Jurkat, Clone E6-1 (cell line): ENCODE measurements around the gene RCAN2.

Source experiments
- DNase-seq: peaks from one replicate; pipeline ENCODE4 v3.0.0-alpha.2; 2011; ENCODE audit warnings: low read depth, low spot score
- H3K4me3 ChIP-seq: 2 replicates; pipeline ENCODE4 v1.5.1; 2011; ENCODE audit warnings: mild to moderate bottlenecking, low read length, control low read depth, moderate library complexity

RCAN2 gene

GRCh38 chr6:46501136-46502089 lies 10.2 kb upstream of the RCAN2 start:
- DNase-seq: no peak

GRCh38 chr6:46500382-46500781 lies 9.1 kb upstream of the RCAN2 start:
- DNase-seq: no peak
- H3K4me3 ChIP-seq: no peak overlapping the region

More at GRCh38 chr6:46501136-46502089, 10.2 kb upstream of the RCAN2 start:
- no peak overlapping the region for H3K4me3 ChIP-seq

- DNase-seq: no peak
- no peak overlapping the region; the same call in 1 of the 2 replicates for H3K4me3 ChIP-seq
Observed at GRCh38 chr6:46491628-46492547, 639 bp upstream of the RCAN2 start.

DNA sequence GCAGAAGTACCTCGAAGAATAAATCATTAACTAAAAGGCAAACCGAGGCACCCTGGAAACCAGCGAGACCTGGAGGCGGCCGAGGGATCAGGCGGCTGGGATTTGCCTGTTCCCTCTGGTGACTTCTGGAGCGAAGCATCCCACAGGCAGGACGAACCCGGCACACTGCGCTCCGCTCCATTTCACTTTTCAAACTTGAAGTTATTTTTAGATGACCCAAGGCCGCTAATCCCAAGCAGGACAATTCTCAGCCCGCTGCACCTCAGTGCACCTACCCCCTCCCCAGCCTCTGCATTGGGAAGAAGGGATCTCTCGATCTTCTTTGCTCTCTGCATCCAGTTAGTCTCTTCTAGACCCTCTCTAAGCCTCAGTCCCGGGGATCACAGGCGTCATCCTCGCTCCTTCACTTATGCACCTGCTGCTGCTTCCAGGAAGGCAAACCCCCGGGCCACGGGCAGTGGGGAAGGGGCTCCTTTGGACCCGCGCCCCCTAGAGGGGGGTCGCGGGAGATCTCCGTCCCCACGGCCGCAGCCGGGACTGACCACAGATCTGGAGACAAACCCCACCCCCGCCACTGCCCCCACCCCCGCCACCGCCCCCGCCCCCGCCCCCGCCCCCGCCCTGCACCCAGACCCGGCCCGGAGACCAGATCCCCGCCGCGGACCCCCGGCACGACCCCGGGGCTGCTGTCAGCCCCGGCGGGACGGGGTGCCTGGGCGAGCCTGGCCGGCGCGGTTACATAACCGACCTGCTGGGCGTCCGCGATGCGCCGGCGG lies 636 bp downstream of the RCAN2 start:
- no peak overlapping the region for H3K4me3 ChIP-seq
- no peak for DNase-seq

DNA sequence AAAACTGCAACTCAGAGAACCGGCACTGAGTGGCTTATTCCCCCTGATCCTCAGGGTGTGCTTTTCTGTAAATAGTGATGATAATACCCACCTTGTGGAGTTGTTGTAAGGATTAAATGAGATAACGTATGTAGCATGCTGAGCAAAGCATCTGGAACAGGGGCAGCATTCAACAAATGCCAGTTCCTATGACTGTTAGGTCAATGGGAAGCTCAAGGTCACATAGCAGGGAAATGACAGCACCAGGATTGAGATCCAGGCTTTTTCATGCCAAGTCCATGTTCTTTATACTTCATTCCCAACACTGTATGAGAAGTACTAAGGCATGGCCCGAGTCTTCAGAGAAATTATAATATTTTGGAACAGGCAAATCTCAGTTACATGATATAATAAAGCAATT lies 5.1 kb downstream of the RCAN2 start:
- DNase-seq: no peak
- H3K4me3 ChIP-seq: no peak overlapping the region

- no peak overlapping the region for H3K4me3 ChIP-seq
- no peak for DNase-seq
Observed at GRCh38 chr6:46484081-46484820, 7.0 kb downstream of the RCAN2 start.

DNA sequence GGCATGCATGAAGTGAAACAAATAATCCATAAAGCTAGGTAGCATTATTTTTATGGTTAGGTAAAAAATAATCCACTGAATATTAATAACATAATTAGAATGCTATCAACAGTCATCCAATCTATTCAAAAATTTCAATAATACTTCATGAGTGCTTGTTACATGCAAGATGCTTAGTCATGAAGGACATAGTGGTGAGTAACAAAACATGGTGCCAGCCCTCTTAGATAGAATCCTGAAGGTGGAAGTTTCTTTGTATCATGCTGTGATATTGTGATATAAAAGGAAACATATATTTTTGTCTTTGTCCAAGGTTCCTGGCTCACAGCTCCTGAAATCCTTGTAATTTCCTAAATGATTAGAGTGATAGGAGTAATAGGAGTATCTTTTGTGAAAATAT lies 14.9 kb downstream of the RCAN2 start:
- no peak overlapping the region for H3K4me3 ChIP-seq
- DNase-seq: no peak

- DNase-seq: no peak
- no peak overlapping the region for H3K4me3 ChIP-seq
Observed at GRCh38 chr6:46473881-46474280, 17.4 kb downstream of the RCAN2 start.

DNA sequence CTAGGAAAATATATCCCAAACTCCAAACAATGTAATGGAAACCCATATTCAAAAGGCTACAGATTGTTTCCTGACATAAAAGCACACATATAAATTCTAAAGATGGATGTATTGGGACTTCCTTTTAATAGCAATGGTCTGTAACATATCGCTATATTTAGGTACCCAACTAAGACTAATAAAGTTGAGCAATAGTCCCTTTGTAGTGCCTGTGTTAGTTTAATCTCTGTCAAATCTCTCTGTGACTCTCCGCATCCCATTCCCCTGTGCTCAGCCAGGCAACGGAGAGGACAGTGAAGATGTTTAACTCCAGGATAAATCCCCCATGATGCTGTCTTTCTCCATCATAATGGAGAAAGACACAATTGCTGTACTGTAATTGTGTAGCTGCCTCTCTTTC lies 19.0 kb downstream of the RCAN2 start:
- DNase-seq: no peak
- H3K4me3 ChIP-seq: no peak overlapping the region

- no peak overlapping the region for H3K4me3 ChIP-seq
- no peak for DNase-seq
Observed at GRCh38 chr6:46469021-46469420, 22.2 kb downstream of the RCAN2 start.

- no peak for DNase-seq
- H3K4me3 ChIP-seq: no peak overlapping the region
Observed at GRCh38 chr6:46468403-46469010, 22.7 kb downstream of the RCAN2 start.

GRCh38 chr6:46466570-46466969 lies 24.7 kb downstream of the RCAN2 start:
- no peak overlapping the region for H3K4me3 ChIP-seq
- DNase-seq: no peak

- no peak for DNase-seq
- H3K4me3 ChIP-seq: no peak overlapping the region
Observed at GRCh38 chr6:46465294-46466165, 25.7 kb downstream of the RCAN2 start.

DNA sequence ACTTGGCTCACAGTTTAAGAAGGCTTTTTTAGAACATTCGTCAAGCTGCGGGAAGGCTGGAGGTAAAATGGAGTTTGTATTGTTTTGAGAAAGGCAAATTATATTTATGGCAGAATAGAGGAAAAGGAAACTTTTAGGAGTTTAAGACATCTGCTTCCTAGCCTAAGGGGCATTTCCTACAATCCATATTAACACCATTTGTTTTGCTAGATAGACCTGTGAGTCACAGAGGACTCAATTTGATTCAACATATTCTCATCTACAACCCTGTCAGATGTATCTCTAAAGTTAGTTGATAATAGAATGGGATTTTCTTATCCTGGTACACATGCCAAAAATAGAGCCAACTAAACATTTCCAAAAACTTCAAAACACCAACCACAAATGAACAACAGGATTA lies 35.0 kb downstream of the RCAN2 start:
- no peak overlapping the region for H3K4me3 ChIP-seq
- no peak for DNase-seq

- H3K4me3 ChIP-seq: no peak overlapping the region
- no peak for DNase-seq
Observed at GRCh38 chr6:46454691-46455090, 36.6 kb downstream of the RCAN2 start.

GRCh38 chr6:46453741-46454316 lies 37.4 kb downstream of the RCAN2 start:
- H3K4me3 ChIP-seq: no peak overlapping the region
- no peak for DNase-seq

- DNase-seq: no peak
Observed at GRCh38 chr6:46453216-46453615, 38.0 kb downstream of the RCAN2 start.

More at GRCh38 chr6:46453216-46453615, 38.0 kb downstream of the RCAN2 start:
- no peak overlapping the region for H3K4me3 ChIP-seq
